Endothelial cell (in vitro differentiated cells): Measurements from ENCODE around the gene PSMC3. TPM values are rescaled to one million over a fixed set of nuclear protein-coding genes. Genes with fewer than 3 reads are reported as not detected.
A peak's percentile ranks its signal among the peaks of the same experiment; 100 is the strongest.

Experiments used
- DNase-seq: peaks from one replicate; pipeline ENCODE4 v3.0.0; 2021; ENCODE audit warnings: low spot score
- H3K27ac Mint-ChIP-seq: one replicate; pipeline ENCODE4 v1.8.0; 2021; ENCODE audit warnings: mixed read lengths, inconsistent platforms; ENCODE audit not compliant: unreplicated experiment
- H3K27me3 Mint-ChIP-seq: one replicate; pipeline ENCODE4 v1.8.0; 2021; ENCODE audit warnings: mild to moderate bottlenecking, moderate library complexity, mixed read lengths, inconsistent platforms; ENCODE audit not compliant: unreplicated experiment
- H3K36me3 Mint-ChIP-seq: one replicate; pipeline ENCODE4 v1.8.0; 2021; ENCODE audit warnings: mild to moderate bottlenecking, low read depth, mixed read lengths, inconsistent platforms; ENCODE audit not compliant: unreplicated experiment
- H3K4me1 Mint-ChIP-seq: one replicate; pipeline ENCODE4 v1.8.0; 2021; ENCODE audit warnings: mild to moderate bottlenecking, mixed read lengths, inconsistent platforms; ENCODE audit not compliant: unreplicated experiment
- H3K4me3 Mint-ChIP-seq: one replicate; pipeline ENCODE4 v1.8.0; 2021; ENCODE audit warnings: mild to moderate bottlenecking, mixed read lengths, inconsistent platforms; ENCODE audit not compliant: unreplicated experiment
- H3K9me3 Mint-ChIP-seq: one replicate; pipeline ENCODE4 v1.8.0; 2021; ENCODE audit warnings: mixed read lengths, inconsistent platforms; ENCODE audit not compliant: unreplicated experiment
- total RNA-seq: library from RNA; stranded (reverse); fragmentation: NEBNext Ultra II Directional; extraction: Animal tissue kit (Norgen Biotek cat#: 25700); gene quantifications from one replicate; pipeline ENCODE4 v1.2.1, GENCODE V29; 2021; ENCODE audit not compliant: unreplicated experiment
- TF ChIP-seq, protein P1 (sequence below): fragments of 200-600 bp; sonication (generic); IDR thresholded peaks from one replicate; pipeline ENCODE4 v1.5.0; 2021; ENCODE audit warnings: antibody characterized with exemption; ENCODE audit not compliant: unreplicated experiment

The PSMC3 gene
- total RNA-seq, 1 donor from 2014 or later, result 127 TPM

DNA sequence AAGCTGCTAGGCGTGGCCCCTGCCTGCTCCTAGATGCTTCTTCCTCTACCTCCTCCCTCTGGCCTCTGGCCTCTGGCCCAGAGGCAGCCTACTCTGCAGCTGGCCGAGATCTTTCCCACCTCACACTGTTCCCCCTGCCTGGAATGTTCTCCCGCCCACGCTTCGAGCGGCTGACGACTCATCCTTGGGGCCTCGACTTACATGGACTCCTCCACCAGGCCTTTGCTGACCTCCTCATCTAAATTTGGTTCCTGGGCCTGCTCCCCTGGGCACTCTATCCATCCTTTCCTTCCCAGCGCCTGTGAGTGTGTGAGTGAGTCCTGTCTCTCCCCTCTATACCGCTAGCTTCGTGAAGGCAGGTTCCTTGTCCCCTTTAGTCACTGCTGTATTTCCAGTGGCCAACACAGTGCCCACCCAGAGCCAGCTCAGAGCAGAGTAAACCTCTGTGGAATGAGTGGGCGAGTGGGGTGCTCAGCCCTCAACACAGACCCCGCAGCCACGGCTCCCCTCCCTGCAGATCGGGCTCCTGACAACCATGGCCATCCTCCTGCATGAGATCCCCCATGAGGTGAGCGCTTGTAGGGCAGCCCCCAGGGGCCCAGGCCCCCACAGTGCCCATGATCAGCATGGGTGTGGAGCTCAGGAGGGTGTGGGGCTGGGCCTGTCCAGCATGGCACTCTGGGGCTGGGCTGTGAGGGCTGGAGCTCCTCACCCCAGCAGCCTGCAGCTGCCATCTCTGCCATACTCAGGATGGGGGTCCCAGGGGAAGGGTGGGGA lies 12.1 kb downstream of the PSMC3 start:
- Mint-ChIP-seq H3K27me3 (peaks cover 14% of the 10 kb centered on the region), H3K27ac (peak overlapping the region; percentile 61), H3K36me3 (peaks cover 12% of the 10 kb centered on the region), H3K9me3 (no peaks in the 10 kb centered on the region), H3K4me3 (peak overlapping the region; percentile 79), H3K4me1 (no peaks in the 10 kb centered on the region)
- TF ChIP-seq, protein P1, sequence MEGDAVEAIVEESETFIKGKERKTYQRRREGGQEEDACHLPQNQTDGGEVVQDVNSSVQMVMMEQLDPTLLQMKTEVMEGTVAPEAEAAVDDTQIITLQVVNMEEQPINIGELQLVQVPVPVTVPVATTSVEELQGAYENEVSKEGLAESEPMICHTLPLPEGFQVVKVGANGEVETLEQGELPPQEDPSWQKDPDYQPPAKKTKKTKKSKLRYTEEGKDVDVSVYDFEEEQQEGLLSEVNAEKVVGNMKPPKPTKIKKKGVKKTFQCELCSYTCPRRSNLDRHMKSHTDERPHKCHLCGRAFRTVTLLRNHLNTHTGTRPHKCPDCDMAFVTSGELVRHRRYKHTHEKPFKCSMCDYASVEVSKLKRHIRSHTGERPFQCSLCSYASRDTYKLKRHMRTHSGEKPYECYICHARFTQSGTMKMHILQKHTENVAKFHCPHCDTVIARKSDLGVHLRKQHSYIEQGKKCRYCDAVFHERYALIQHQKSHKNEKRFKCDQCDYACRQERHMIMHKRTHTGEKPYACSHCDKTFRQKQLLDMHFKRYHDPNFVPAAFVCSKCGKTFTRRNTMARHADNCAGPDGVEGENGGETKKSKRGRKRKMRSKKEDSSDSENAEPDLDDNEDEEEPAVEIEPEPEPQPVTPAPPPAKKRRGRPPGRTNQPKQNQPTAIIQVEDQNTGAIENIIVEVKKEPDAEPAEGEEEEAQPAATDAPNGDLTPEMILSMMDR, result no peak
- DNase-seq, result no peak

DNA sequence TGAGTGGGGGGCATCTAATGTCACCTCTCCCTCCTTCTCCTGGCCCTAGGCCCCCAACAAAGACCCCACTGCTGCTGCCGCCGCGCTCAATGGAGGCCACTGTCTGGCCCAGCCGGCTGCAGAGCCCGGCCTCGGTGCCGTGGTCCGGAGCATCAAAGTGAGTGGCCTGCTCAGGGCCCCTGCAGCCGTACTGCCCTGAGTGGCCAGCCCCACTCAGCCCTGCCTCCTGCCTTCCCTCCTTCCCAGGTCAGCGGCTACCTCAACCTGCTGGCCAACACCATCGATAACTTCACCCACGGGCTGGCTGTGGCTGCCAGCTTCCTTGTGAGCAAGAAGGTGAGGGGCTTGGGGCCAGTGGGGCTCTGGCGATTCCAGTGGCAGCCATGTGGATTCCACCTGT lies 12.9 kb downstream of the PSMC3 start:
- H3K27ac Mint-ChIP-seq, result no peak overlapping the region
- no peak for DNase-seq
- H3K27me3 Mint-ChIP-seq, result peaks cover 17% of the 10 kb centered on the region
- no peak overlapping the region for H3K4me3 Mint-ChIP-seq
- H3K4me1 Mint-ChIP-seq, result no peaks in the 10 kb centered on the region
- TF ChIP-seq, protein P1, result no peak
- H3K36me3 Mint-ChIP-seq, result peaks cover 11% of the 10 kb centered on the region
- H3K9me3 Mint-ChIP-seq, result no peaks in the 10 kb centered on the region

DNA sequence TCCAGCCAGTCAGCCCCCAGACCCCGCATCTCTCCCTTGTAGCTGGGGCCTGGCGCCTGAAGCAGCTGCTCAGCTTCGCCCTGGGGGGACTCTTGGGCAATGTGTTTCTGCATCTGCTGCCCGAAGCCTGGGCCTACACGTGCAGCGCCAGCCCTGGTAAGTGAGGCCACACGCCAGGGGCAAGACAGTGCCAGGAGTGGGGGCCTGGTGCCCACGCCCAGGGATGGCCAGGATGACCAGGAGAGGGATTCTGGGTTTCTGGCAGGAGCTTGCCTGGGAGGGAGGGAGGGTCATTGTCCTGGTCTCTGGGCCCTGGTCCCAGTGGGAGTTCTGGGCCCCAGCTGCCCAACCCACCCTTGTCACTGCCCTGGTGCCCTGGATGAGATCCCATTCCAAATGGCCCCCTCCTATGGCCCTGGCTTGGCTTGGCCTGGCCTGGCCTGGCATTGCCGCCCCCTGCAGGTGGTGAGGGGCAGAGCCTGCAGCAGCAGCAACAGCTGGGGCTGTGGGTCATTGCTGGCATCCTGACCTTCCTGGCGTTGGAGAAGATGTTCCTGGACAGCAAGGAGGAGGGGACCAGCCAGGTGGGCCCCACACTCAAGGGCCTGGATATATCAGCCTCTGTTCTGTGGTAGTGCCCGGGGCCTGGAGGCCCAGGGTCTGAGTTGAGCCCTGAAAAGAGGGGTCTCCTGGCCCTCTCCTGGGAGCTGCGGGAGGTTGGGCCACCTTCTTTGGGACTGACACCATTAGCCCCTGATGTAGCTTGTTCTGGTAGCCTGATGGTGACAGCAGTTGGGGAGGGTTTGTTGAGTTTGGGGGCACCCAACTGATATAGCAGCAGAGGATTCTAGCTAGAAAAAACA lies 14.1 kb downstream of the PSMC3 start:
- H3K27ac Mint-ChIP-seq, result no peak overlapping the region
- H3K27me3 Mint-ChIP-seq, result peaks cover 16% of the 10 kb centered on the region
- peak; percentile 88 for DNase-seq
- H3K4me3 Mint-ChIP-seq, result no peak overlapping the region
- TF ChIP-seq, protein P1, result peak; percentile 78
- H3K36me3 Mint-ChIP-seq, result peaks cover 11% of the 10 kb centered on the region
- no peaks in the 10 kb centered on the region for H3K9me3 Mint-ChIP-seq
- peaks cover 1% of the 10 kb centered on the region for H3K4me1 Mint-ChIP-seq

DNA sequence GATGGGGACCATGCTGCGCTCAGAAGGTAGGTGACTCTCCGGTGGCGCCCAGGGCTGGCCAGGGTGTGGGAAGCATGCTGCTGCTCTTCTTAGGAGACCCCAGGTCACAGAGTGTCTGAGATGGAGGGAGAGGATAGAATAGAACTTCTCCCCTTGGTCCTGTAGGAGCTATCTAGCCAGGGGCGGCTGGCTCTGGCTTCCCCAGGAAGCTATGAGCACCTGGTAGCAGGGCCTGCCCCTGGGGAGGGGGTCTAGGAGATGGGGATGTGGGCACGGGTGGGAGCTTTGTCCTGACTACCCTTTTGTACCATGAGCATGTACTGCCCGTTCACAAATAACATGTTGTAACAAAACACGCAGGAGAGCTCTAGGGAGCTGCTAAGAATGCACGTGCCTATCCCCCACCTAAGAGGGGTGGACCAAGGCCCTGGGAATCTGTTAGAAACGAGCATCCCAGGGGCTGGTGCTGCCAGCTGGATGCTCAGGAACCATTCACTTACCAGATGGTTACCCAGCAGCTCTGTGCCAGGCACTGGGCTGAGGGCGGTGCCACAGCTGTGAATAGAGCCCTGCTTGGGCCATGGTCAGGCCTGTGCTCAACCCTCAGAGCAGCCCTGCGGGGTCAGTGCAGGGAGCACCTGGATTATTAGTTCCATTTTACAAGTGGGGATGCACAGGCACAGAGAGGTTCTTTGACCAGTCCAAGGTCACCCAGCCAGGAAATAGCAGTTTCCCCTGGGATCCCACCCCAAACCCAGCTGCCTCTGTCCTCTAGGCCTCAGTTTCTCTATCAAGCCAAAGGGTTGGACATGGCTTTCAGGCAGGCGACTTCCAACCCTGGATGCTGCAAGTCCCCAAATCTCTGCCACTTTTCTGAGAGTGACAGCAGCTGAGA lies 15.6 kb downstream of the PSMC3 start:
- H3K27ac Mint-ChIP-seq, result no peak overlapping the region
- H3K27me3 Mint-ChIP-seq, result peaks cover 16% of the 10 kb centered on the region
- TF ChIP-seq, protein P1, result no peak
- DNase-seq, result no peak
- H3K9me3 Mint-ChIP-seq, result no peaks in the 10 kb centered on the region
- H3K4me1 Mint-ChIP-seq, result peaks cover 6% of the 10 kb centered on the region
- H3K4me3 Mint-ChIP-seq, result no peak overlapping the region
- H3K36me3 Mint-ChIP-seq, result peaks cover 11% of the 10 kb centered on the region
